ENCODE data around the gene TSPYL1. TPM values are rescaled to one million over a fixed set of nuclear protein-coding genes. Genes with fewer than 3 reads are reported as not detected.

Gene TSPYL1
- total and polyA plus RNA-seq, 3 donors from 2014 or later, result 86.4 to 95.0 (median 91.9) TPM

GRCh38 chr6:116298973-116299372 is 19.2 kb upstream of the TSPYL1 start:
- Histone ChIP-seq H3K4me3 (no peak overlapping the region), H3K4me1 (no peaks in the 10 kb centered on the region), H3K27ac (no peak overlapping the region), H3K27me3 (no peaks in the 10 kb centered on the region), H3K9me3 (no peaks in the 10 kb centered on the region), H3K36me3 (ENCODE audit: low read depth, missing control alignments) (no peaks in the 10 kb centered on the region)
- TF ChIP-seq CTCF (IDR thresholded peaks at IDR 0.05), result no peak
- TF ChIP-seq POLR2A (IDR thresholded peaks at IDR 0.05), result no peak
- no peak for DNase-seq
- intact Hi-C loops (cut with DNase I; ENCODE audit: low total_unique reads), result no loop called here

GRCh38 chr6:116298273-116298672 is 18.5 kb upstream of the TSPYL1 start:
- Histone ChIP-seq H3K4me3 (no peak overlapping the region), H3K27me3 (no peaks in the 10 kb centered on the region), H3K9me3 (no peaks in the 10 kb centered on the region), H3K36me3 (ENCODE audit: low read depth, missing control alignments) (no peaks in the 10 kb centered on the region), H3K4me1 (no peaks in the 10 kb centered on the region), H3K27ac (no peak overlapping the region)
- intact Hi-C loops (cut with DNase I; ENCODE audit: low total_unique reads), result no loop called here
- TF ChIP-seq POLR2A (IDR thresholded peaks at IDR 0.05) (no peak), CTCF (IDR thresholded peaks at IDR 0.05) (no peak)
- DNase-seq, result no peak
- WGBS, 2 donors, result 91 to 94% methylated on average over 3 of the region's 3 CpGs

GRCh38 chr6:116292553-116292952 is 12.8 kb upstream of the TSPYL1 start:
- Histone ChIP-seq H3K9me3 (no peaks in the 10 kb centered on the region), H3K4me3 (no peak overlapping the region), H3K27ac (no peak overlapping the region), H3K4me1 (no peaks in the 10 kb centered on the region), H3K36me3 (ENCODE audit: low read depth, missing control alignments) (no peaks in the 10 kb centered on the region), H3K27me3 (no peaks in the 10 kb centered on the region)
- WGBS, 2 donors, result 82 to 98% methylated on average over 1 of the region's 1 CpG
- intact Hi-C loops (cut with DNase I; ENCODE audit: low total_unique reads), result no loop called here
- TF ChIP-seq POLR2A (IDR thresholded peaks at IDR 0.05) (no peak), CTCF (IDR thresholded peaks at IDR 0.05) (no peak)
- DNase-seq, result no peak

GRCh38 chr6:116291701-116292396 is 12.1 kb upstream of the TSPYL1 start:
- Histone ChIP-seq H3K27me3 (no peaks in the 10 kb centered on the region), H3K27ac (no peak overlapping the region), H3K9me3 (no peaks in the 10 kb centered on the region), H3K4me1 (no peaks in the 10 kb centered on the region), H3K4me3 (no peak overlapping the region), H3K36me3 (ENCODE audit: low read depth, missing control alignments) (no peaks in the 10 kb centered on the region)
- intact Hi-C loops (cut with DNase I; ENCODE audit: low total_unique reads), result no loop called here
- WGBS, 2 donors, result 72 to 88% methylated on average over 4 of the region's 4 CpGs
- TF ChIP-seq POLR2A (IDR thresholded peaks at IDR 0.05) (no peak), CTCF (IDR thresholded peaks at IDR 0.05) (no peak)
- no peak for DNase-seq

GRCh38 chr6:116290799-116291198 is 11.1 kb upstream of the TSPYL1 start:
- DNase-seq, result no peak
- intact Hi-C loops (cut with DNase I; ENCODE audit: low total_unique reads), result no loop called here
- H3K27me3 ChIP-seq, result no peaks in the 10 kb centered on the region
- WGBS, 2 donors, result 85 to 96% methylated on average over 2 of the region's 2 CpGs
- H3K9me3 ChIP-seq, result no peaks in the 10 kb centered on the region
- H3K27ac ChIP-seq, result no peak overlapping the region
- H3K36me3 ChIP-seq (ENCODE audit: low read depth, missing control alignments), result no peaks in the 10 kb centered on the region
- no peaks in the 10 kb centered on the region for H3K4me1 ChIP-seq
- no peak for TF ChIP-seq CTCF (IDR thresholded peaks at IDR 0.05)
- TF ChIP-seq POLR2A (IDR thresholded peaks at IDR 0.05), result no peak
- H3K4me3 ChIP-seq, result no peak overlapping the region
